Keratinocyte (primary cell): ENCODE data around the gene ALK.

Source experiments
- CTCF ChIP-seq, 3 experiments: IDR thresholded peaks in 1 of 3; conservative IDR thresholded peaks in 1 of 3; optimal IDR thresholded peaks in 1 of 3; 2 replicates in 2 of 3; 3 replicates in 1 of 3; pipeline versions ENCODE3 to v1.5.1; 2011; ENCODE audit warnings: low read length in 3 of 3, mild to moderate bottlenecking in 3 of 3, moderate library complexity in 2 of 3, control low read depth in 1 of 3, inconsistent platforms in 1 of 3; ENCODE audit not compliant: insufficient read depth in 2 of 3; ENCODE audit errors: extremely low read depth in 1 of 3
- EZH2 ChIP-seq: IDR thresholded peaks from one replicate; pipeline ENCODE4 v1.6.1; 2012; ENCODE audit warnings: inconsistent platforms, mild to moderate bottlenecking, low read length, moderate library complexity

- TF ChIP-seq CTCF (optimal IDR thresholded peaks at IDR 0.05 in 1 of 3, IDR thresholded peaks at IDR 0.05 in 1 of 3, conservative IDR thresholded peaks at IDR 0.05 in 1 of 3; ENCODE audit: extremely low read depth in 1 of 3, insufficient read depth in 2 of 3, low read length in 3 of 3), result no peak
- no peak for TF ChIP-seq EZH2
Observed at GRCh38 chr2:29561628-29562027, 359.8 kb downstream of the ALK start.
